NCI-H774 (cell line): Measurements from ENCODE around the gene OR1K1.
"Not testable (repeated sequence)": the region's sequence is repeated elsewhere in the genome, so short reads cannot be mapped to it uniquely, and the experiment has no call there.

Experiments
- DNase-seq: peaks from one replicate; lab custom pipeline; 2025; lab: John Stamatoyannopoulos, UW

OR1K1 gene

DNA sequence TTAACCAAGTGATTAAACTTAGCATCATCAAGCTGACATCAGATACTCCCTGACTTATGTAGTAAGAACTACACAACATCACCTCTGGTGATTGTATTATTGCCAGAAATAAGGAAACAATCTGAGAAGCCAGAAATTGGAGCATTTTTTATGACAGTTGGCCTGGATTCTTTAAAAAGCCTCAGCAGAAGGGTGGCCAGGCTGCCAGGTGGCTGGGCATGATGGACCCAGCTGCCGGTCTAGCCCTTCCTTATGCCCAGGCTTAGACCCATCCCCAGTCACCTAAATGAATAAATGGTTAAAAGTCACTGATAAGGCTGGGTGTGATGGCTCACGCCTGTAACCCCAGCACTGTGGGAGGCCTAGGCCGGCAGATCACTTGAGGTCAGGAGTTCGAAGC, 12.8 kb downstream of the OR1K1 start:
- no peak for DNase-seq

DNA sequence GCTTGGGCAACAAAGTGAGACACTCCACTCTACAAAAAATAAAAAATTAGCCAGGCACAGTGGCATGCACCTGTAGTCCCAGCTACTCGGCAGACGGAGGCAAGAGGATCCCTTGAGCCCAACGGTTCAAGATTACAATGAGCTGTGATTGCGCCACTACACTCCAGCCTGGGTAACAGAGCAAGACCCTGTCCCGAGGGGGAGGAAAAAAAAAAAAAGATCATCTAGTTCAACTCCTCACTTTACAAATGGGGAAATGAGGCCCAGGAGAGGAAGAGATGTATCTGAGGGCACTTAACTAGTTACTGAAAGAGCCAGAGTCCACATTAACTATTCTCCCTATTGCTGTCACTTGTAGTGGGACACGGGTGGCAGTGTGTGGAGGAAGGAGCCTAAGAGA, 14.6 kb downstream of the OR1K1 start:
- no peak for DNase-seq

DNA sequence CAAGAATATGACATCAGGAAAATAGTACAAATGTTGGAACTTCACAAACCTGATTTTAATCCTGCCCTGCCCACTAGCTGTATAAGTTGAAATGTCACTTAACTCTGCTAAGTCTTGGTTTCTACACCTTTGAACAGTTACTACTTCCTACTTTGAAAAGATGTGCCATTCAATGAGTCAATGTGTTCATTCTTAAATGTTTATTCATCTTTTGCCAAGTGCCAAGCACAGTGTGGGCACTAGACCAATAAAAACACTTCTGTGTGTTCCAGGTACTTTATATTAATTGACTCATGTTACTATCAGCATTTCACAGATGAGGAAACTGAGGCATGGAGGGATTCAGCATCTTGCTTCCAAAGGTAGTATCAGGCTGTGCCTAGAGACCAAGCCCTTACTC, 15.6 kb downstream of the OR1K1 start:
- no peak for DNase-seq

DNA sequence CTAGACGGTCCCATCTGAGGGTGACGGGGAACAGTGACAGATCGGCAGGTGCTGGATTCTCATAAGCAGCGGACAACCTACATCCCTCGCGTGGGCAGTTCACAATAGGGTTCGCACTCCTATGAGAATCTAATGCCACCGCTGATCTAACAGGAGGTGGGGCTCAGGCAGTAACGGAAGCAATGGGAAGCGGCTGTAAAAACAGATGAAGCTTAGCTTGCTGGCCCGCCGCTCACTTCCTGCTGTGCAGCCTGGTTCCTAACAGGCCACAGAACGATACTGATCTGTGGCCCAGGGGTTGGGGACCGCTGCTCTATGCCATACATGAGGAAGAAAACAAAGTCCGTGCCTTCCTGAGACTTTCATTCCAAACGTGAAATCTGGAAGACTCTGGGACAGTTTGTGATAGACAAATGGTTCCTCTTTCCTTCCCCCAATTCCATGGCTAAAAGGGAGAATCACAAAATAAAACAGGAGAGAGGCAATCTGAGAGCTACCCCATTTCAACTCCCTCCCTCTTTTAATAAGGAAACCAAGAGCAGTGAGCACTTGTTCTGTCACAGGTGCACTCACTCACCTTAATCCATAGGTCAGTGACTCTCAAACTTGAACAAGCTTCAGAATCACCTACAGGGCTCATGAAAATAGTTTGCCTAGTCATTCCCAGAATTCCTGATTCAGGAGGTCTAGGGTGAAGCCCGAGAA, 16.4 kb downstream of the OR1K1 start:
- no peak for DNase-seq

DNA sequence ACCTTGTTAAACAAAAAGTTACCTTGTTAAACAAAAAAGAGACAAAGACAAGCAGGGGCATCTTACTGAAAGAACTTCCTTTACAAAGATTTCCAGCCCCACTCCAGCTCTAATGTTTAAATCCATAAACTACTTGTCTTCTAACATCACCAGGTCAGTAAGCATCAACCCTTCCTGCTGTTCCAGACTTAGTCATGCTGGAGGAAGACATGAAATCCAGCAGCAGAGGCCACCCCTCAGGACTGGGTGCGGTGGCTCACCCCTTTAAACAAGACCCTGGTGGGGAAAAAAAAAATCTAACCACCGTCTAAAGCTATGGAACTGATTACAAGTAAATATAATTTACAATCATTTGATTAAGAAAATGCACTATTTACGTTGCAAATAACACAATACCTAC, 19.4 kb downstream of the OR1K1 start:
- no peak for DNase-seq

DNA sequence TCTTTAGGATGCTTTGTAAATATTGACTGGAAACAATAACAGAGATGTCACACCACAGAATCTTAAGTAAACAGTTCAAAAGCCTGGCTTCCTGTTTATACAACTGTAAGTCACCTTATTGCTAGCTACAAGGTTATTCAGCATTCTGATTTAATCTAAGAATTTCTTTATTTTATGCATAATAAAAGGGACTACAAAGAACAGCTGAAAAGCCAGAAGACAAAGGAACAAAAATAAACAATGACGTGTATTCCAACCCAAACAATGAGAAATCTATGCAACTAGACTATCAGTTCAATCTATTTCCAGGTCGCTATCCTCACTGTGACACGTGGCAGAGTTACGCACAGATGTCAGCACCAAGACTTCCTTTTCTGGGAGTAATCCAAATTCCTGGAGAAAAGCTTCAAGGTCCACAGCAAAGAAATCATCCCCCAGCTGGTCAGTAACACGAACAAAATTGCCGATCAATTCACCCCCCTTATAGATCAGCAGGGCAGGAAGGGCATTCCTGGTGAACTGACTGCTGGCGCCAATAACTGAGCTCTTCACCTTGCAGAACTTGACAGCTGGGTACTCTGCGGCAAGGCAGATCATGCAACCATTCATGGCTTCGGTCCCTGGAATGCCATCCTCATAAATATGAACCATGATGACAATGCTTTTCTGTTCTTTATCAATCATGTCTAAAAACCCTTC, 20.0 kb downstream of the OR1K1 start:
- DNase-seq = no peak

DNA sequence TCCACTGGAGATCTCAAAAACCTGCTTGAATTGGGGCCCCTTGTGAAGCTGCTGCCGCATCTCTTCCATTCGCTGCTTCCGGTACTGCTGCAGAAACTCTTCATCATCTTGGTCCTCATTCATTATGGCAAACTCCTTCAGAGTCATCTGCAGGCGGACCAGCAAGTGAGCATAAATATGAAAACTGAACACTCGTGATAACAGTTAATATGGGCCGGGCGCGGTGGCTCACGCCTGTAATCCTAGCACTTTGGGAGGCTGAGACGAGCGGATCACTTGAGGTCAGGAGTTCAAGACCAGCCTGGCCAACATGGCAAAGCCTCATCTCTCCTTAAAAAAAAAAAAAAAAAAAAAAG, 20.5 kb downstream of the OR1K1 start:
- DNase-seq = no peak

DNA sequence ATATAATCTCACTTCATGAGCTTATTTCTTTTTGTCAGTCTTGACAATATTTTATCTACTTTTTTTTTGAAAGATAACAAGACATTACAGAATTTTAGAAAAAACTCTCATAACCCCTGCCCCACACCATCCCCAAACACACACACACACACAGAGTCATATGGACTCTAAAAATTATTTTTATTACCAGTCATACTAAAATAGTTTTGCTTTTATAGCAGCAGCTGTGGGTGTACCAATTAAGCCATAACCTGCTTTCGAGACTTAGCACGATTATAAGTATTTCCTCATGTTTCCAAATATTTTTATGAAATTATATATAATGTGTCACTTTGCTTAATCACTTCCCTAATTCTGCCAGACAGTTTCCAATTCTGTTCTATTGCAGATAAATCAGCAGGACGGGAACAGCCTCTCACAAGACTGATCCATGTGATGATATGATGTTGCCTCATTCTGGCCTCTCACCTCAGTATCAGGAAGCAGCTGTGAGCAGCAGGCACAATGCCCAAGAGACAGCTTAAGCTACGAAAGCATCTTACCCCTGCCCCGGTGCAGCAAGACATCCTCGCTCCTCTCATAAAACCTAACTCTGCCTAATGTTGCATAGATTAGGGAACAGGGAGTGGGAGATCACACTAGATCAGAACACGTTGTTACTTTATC, 21.5 kb downstream of the OR1K1 start:
- DNase-seq = no peak

DNA sequence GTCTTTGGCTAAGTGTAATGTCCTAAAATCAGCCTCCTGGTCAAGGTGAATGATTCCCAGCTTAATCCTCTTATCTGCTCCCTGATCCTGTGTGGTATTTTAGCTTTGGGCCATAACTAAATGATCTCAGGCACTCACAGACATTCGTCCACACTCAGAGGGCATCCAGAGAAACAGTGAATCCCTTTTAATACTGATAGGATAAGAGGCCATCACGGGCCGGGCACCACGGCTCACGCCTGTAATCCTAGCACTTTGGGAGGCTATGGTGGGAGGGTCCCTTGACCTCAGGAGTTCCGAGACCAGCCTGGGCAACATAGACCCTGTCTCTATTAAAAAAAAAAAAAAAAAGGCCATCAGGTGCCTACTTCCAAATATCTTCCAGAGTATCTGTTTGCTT, 22.1 kb downstream of the OR1K1 start:
- DNase-seq = no peak

DNA sequence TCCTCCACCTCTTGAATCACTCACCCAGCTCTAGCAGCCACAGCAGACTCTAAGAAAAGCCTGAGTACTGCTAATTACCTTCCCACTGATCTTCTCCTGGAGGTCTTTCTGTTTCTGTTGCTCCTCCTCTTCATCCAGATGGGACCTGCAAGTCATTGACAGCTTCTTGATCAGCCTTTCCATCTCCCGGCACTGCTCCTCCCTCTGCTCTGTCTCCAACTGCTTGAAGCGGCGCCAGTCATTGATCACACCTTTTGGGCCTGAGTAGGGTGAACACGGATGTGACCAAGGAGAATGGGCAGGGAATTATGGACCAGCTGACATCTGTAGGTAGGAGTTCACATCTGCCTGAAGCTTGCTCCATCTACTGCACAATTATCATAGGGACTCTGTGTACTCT, 23.0 kb downstream of the OR1K1 start:
- DNase-seq = no peak

DNA sequence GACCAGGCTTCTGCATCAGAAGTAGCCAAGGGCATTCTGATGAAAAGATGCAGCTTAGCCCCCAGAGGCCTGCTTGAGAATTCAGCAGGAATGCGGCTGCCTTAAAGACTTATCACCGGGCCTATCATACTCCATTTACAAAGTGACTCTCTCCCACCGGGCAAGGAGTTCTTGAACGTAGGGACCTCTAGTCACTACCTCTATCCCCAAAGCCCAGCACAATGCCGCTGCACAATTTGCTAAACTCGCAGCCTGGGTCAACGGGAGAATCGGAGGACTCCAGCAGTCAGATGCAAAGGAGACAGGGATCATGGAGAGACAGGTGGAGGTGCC, 27.8 kb downstream of the OR1K1 start:
- no peak for DNase-seq

DNA sequence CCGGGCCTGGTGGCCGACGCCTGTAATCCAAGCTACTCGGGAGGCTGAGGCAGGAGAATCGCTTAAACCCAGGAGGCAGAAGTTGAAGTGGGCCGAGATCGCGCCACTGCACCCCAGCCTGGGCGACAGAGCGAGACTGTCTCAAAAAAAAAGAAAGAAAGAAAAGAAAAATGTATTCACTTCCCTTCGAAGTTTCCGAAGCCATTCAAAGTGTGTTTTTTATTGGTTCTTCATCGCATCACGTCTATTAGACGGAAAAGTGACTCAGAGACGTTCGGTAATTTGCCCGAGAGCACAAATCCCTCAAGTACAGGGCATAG, 29.0 kb downstream of the OR1K1 start:
- DNase-seq = not testable (repeated sequence)

DNA sequence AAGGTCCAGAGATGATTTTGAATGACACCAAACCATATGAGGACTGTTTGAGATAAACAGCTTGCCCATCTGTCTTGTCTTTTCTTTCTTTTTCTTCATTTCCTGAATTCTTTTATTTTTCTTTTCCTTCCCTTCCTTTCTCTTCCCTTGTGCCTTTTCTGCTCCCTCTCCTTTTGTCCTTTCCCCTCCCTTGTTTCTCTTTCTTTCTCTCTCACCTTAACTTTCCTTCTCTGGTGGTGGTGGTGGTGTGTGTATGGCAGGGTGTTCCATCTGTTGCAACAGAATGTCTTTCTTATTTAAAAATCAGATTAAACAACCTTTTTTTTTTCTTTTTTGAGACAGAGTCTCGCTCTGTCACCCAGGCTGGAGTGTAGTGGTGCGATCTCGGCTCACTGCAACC, 32.3 kb downstream of the OR1K1 start:
- no peak for DNase-seq

DNA sequence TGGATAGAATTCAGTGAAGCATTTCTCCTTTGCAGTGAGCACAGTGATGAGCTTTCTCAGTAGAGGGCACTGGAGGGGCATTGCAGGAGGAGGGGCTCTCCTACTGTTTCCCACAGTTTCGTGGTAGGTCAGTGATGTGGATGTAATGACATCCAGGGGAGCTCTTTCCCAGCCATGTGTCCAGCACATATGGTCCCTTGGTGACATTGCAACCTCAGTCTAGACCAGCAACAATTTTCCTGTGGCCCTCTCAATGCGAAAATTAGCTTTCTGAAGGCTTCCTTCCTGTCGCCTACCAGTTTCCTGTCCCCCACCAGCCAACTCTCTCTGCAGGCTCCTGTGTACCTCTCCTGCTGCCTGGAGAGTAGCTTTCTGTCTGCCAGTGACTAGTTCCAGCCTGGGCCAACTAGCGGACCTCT, 35.4 kb downstream of the OR1K1 start:
- no peak for DNase-seq

DNA sequence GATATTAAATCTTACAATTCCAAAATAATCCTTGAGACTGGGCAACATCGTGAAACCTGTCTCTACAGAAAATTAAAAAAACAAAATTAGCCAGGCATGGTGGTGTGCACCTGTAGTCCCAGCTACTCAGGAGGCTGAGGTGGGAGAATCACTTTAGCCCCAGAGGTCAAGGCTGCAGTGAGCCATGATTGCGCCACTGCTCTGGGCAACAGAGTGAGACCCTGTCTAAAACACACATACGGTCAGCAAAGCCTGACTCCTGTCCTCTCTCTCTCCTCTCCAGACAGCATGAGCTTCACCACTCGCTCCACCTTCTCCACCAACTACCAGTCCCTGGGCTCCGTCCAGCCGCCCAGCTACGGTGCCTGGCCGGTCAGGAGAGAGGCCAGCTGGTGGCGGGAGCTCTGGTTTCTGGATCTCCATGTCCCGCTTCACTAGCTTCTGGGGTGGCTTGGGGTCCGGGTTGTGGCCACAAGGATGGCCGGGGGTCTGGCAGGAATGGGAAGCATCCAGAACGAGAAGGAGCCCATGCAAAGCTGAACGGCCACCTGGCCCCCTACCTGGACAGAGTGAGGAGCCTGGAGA, 37.4 kb downstream of the OR1K1 start:
- no peak for DNase-seq

DNA sequence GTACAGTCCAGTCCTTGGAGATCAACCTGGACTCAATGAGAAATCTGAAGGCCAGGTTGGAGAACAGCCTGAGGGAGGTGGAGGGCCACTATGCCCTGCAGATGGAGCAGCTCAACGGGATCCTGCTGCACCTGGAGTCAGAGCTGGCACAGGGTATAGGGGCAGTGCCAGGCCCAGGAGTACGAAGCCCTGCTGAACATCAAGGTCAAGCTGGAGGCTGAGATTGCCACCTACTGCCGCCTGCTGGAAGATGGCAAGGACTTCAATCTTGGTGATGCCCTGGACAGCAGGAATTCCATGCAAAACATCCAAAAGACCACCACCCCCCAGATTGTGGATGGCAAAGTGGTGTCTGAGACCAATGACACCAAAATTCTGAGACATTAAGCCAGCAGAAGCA, 38.5 kb downstream of the OR1K1 start:
- DNase-seq = not testable (repeated sequence)

DNA sequence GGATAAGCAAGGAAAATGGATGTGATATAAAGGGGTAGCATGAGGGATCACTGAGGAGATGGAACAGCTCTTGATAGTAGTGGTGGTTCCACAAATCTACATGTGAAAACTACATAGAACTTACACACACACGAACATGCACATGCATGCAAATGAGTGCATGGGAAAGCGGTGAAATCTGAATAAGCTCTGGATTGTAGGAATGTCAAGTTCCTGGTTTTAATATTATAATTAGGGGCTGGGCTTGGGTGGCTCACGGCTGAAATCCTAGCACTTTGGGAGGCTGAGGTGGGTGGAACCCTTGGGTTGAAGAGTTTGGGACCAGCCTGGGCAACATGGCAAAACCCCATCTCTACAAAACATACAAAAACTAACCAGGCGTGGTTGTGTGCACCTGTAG, 41.6 kb downstream of the OR1K1 start:
- no peak for DNase-seq

DNA sequence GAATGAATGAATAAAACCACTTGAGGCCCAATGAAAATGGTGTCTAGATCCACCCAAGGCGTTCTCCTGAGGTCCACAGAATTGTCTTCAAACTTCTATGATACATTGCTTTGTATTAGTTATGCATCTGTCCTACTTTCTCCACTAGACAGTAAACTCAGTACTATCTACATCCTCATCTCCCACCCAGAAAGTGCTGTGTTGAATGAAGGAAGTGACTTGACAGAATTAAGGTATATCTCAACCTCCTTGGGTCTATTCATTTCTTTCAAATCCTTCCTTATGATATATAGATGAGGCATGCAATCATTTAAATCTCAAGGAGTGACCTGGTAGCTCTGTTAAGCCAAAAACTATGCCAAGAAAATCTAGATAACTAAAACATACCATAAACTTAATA, 44.2 kb downstream of the OR1K1 start:
- no peak for DNase-seq

DNA sequence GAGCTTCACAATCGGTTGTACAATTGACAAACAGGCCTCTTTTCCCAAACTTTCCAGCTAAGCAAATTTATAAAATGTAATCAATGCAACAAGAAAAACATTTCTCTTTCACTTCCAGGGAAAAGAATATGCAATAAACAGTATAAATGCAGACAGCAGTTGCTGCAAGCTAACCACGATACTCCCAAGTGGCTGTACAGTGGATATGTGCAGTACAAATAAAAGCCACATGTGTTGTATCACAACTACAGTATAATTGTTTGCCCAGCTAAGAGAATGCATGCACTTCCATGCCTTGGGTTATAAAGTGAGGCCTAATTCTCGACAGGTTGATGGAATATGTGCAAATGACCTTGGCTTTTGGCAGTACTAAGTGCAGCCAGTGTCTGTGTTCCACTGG, 45.2 kb downstream of the OR1K1 start:
- DNase-seq = no peak

DNA sequence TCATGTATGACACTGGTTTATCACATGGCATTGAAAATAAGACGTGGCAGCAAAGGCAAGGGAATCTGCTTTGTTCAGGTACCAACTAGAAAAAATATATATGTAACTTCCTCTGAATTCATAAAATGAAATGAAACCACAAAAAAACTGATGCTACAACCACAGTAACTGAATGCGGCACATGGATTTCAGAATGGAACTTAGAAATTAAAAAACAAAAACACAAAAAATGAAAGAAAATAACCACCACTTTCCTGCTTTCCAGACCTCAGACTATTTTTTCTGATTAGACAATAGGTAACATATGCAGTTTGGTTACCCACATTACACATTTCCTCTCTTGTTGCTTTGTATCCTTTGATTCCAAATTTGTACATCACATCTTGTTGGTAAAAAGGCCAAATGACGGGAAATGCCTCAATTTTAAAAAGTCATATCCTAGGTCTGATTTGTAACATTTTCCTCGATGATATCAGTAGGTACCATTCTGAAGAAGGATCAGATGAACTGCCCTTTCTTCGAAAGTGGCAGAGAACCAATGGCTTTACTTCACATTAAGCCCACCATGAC, 46.5 kb downstream of the OR1K1 start:
- DNase-seq = no peak

DNA sequence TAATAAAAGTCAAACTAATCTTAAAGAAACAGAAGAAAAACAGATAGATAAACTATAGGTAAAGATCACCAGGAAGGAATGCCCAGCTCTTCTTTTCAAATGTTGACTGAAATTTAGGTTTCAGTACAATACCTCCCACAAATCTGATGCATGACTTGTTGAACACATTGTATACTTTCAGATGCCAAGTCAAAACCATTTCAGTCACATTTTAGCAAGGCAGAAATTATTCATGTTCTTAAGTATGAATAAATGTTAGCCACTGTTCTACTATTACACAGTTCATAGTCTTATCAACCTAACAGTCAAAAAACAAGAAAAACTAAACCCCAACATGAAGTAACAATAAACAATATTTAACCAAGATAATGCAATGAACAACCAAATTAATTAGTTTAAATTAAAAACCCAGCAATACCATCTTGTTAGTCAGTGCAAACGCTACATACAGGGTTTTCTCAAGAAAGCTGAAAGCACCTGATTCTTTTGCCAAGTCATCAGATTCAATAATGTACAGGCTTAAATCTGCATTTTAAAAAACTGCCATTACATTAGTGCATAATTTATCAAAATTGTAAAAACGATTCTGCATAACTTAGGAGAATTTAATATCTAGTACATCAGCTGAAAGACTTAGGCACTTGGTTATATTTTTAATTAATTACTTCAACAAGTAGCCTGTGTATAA, 48.5 kb downstream of the OR1K1 start:
- no peak for DNase-seq
